GM12878 (cell line): ENCODE measurements around the gene KLLN.

Experiments
- CREB1 ChIP-seq: IDR thresholded peaks from 2 replicates; pipeline ENCODE4 v1.6.1; 2012; ENCODE audit warnings: low read depth, mild to moderate bottlenecking, inconsistent platforms
- MEF2B ChIP-seq: fragments of 450-650 bp; IDR thresholded peaks from 2 replicates; pipeline ENCODE4 v1.6.1; 2018; ENCODE audit warnings: mild to moderate bottlenecking, moderate library complexity; ENCODE audit not compliant: partially characterized antibody, poor library complexity, severe bottlenecking
- MYB ChIP-seq: fragments of 150-350 bp; IDR thresholded peaks from 2 replicates; pipeline ENCODE4 v1.6.1; 2014; ENCODE audit warnings: mild to moderate bottlenecking, low read depth, low read length, borderline replicate concordance
- NFXL1 ChIP-seq: fragments of 450-650 bp; IDR thresholded peaks from 2 replicates; pipeline ENCODE4 v1.6.1; 2017; ENCODE audit warnings: antibody characterized with exemption, mild to moderate bottlenecking, borderline replicate concordance
- POLR2A ChIP-seq: IDR thresholded peaks from 2 replicates; pipeline ENCODE4 v1.6.1; 2011; ENCODE audit warnings: low read depth, mild to moderate bottlenecking, low read length
- POLR2AphosphoS5 ChIP-seq: IDR thresholded peaks from 2 replicates; pipeline ENCODE4 v1.6.1; 2011; ENCODE audit warnings: mild to moderate bottlenecking, low read length, inconsistent platforms
- RFX5 ChIP-seq: IDR thresholded peaks from 2 replicates; pipeline ENCODE4 v1.6.1; 2011; ENCODE audit warnings: low read depth, low read length, improper control_type of control experiment
- TARDBP ChIP-seq: IDR thresholded peaks from 2 replicates; pipeline ENCODE4 v1.6.1; 2016; ENCODE audit warnings: borderline replicate concordance
- ZBED1 ChIP-seq: IDR thresholded peaks from 2 replicates; pipeline ENCODE4 v1.6.1; 2016; ENCODE audit warnings: borderline replicate concordance
- ZNF24 ChIP-seq: fragments of 450-650 bp; IDR thresholded peaks from 2 replicates; pipeline ENCODE4 v1.6.1; 2017; ENCODE audit warnings: antibody characterized with exemption, mild to moderate bottlenecking
- TF ChIP-seq, protein P1 (sequence below): IDR thresholded peaks from 2 replicates; pipeline ENCODE4 v1.6.1; 2011; ENCODE audit warnings: low read depth, low read length, improper control_type of control experiment, borderline replicate concordance
- TF ChIP-seq, protein P2 (sequence below), 3 experiments: IDR thresholded peaks in 2 of 3; conservative IDR thresholded peaks in 1 of 3; 2 replicates each; pipeline ENCODE4 v1.5.1; 2011; ENCODE audit warnings: low read depth in 3 of 3, low read length in 3 of 3, mild to moderate bottlenecking in 3 of 3, control low read depth in 2 of 3, moderate library complexity in 2 of 3, inconsistent platforms in 1 of 3, mixed read lengths in 1 of 3; ENCODE audit not compliant: control insufficient read depth in 2 of 3, insufficient read depth in 1 of 3; ENCODE audit errors: extremely low read depth in 1 of 3
- TF ChIP-seq, protein P3 (sequence below): fragments of 450-650 bp; IDR thresholded peaks from 2 replicates; pipeline ENCODE4 v1.6.1; 2017; ENCODE audit warnings: mild to moderate bottlenecking

DNA sequence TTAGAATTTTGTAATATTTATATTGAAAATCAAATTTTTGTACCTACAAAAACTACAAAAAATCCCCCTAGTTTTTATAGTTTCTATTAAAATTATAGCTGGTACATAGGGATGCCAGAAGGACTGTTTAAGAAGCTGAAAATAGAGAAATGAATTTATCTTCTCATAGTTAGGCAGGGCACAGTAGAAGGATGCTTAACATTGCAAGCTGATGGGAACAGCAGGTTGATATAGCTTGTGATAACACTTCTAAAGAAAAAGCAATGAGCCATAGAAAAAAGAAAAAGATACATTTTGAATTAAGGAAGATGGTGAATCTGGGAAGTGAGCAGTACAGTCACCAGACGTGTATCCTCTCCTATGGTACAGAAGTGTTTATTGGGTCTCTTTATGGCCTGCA is 32.1 kb upstream of the KLLN start:
- TF ChIP-seq, protein P1, sequence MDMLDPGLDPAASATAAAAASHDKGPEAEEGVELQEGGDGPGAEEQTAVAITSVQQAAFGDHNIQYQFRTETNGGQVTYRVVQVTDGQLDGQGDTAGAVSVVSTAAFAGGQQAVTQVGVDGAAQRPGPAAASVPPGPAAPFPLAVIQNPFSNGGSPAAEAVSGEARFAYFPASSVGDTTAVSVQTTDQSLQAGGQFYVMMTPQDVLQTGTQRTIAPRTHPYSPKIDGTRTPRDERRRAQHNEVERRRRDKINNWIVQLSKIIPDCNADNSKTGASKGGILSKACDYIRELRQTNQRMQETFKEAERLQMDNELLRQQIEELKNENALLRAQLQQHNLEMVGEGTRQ = no peak
- TF ChIP-seq ZNF24 (no peak), NFXL1 (no peak), POLR2A (no peak), ZBED1 (no peak), MEF2B (no peak), RFX5 (no peak), MYB (no peak), TARDBP (no peak), CREB1 (no peak), POLR2AphosphoS5 (no peak)
- TF ChIP-seq, protein P2, sequence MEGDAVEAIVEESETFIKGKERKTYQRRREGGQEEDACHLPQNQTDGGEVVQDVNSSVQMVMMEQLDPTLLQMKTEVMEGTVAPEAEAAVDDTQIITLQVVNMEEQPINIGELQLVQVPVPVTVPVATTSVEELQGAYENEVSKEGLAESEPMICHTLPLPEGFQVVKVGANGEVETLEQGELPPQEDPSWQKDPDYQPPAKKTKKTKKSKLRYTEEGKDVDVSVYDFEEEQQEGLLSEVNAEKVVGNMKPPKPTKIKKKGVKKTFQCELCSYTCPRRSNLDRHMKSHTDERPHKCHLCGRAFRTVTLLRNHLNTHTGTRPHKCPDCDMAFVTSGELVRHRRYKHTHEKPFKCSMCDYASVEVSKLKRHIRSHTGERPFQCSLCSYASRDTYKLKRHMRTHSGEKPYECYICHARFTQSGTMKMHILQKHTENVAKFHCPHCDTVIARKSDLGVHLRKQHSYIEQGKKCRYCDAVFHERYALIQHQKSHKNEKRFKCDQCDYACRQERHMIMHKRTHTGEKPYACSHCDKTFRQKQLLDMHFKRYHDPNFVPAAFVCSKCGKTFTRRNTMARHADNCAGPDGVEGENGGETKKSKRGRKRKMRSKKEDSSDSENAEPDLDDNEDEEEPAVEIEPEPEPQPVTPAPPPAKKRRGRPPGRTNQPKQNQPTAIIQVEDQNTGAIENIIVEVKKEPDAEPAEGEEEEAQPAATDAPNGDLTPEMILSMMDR (IDR thresholded peaks at IDR 0.05 in 2 of 3, conservative IDR thresholded peaks at IDR 0.05 in 1 of 3; ENCODE audit: control insufficient read depth in 2 of 3, extremely low read depth in 1 of 3, insufficient read depth in 1 of 3, low read depth in 3 of 3, low read length in 3 of 3) = no peak
- TF ChIP-seq, protein P3, sequence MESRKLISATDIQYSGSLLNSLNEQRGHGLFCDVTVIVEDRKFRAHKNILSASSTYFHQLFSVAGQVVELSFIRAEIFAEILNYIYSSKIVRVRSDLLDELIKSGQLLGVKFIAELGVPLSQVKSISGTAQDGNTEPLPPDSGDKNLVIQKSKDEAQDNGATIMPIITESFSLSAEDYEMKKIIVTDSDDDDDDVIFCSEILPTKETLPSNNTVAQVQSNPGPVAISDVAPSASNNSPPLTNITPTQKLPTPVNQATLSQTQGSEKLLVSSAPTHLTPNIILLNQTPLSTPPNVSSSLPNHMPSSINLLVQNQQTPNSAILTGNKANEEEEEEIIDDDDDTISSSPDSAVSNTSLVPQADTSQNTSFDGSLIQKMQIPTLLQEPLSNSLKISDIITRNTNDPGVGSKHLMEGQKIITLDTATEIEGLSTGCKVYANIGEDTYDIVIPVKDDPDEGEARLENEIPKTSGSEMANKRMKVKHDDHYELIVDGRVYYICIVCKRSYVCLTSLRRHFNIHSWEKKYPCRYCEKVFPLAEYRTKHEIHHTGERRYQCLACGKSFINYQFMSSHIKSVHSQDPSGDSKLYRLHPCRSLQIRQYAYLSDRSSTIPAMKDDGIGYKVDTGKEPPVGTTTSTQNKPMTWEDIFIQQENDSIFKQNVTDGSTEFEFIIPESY = no peak
